ENCODE measurements around the gene MRPL39. TPM values are rescaled to one million over a fixed set of nuclear protein-coding genes. Genes with fewer than 3 reads are reported as not detected.

MRPL39 gene
- total and polyA plus RNA-seq, 9 of the 15 experiments (the other 6 are each of a cell fraction or from before 2014, with no cell fraction given): 65.4 to 247 (median 105) TPM

DNA sequence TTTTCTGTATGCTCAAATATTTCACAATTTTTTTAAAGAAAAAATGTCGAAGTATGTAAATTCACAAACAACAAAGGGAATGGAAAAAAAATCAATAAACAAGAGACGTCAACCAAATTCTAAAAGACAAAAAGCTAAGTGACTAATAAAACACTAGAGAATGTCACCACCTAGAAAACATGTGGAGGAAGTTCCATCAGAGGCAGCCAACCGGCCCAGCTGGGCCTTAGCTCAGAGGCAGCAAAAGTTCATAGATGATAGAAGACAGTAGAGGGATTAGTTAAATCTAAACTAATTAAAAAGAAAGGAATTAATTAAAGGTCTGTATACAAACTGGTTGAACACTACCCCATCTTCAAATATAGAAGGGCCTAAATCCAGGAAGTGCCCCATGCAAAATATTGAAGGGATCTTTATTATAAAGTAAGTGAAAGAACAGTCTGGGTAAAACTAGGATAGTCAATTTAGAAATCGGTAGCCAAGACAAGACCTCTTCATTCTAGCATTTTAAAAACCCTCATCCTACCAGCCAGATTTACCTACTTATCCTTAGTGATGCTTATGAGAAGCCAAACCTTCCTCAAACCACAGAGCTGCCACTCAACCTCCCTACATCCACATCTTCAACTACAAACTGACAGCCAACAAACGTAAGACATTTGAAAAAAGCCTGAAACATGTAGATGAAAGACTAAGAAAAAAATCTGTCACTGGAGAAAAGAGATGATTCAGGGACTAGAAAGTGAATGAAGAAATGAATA lies 23.7 kb downstream of the MRPL39 start:
- Histone ChIP-seq H3K36me3 (ENCODE audit: control insufficient read depth, insufficient read depth, low read length) (peaks cover 17% of the 10 kb centered on the region; the same call in 2 of the 3 replicates), H3K27ac (ENCODE audit: extremely low read depth, low read depth, low read length) (no peak overlapping the region), H2AFZ (ENCODE audit: low read depth, low read length) (no peak overlapping the region), H3K79me2 (ENCODE audit: control insufficient read depth, insufficient read depth, low read length) (no peaks in the 10 kb centered on the region), H3K4me2 (ENCODE audit: insufficient read depth, low read length) (no peak overlapping the region), H3K27me3 (ENCODE audit: control insufficient read depth in 2 of 2, insufficient read depth in 2 of 2, low read length in 2 of 2) (no peaks in the 10 kb centered on the region), H4K20me1 (replicated peaks; ENCODE audit: control insufficient read depth, insufficient read depth, low read length) (no peaks in the 10 kb centered on the region), H3K9me3 (replicated peaks; ENCODE audit: control insufficient read depth, insufficient read depth, low read depth, low read length) (no peaks in the 10 kb centered on the region), H3K9me1 (ENCODE audit: control insufficient read depth, insufficient read depth, low read length) (no peaks in the 10 kb centered on the region), H3K4me3 (no peak overlapping the region), H3K4me1 (replicated peaks in 1 of 2; ENCODE audit: control insufficient read depth in 2 of 2, insufficient read depth in 2 of 2, low read length in 2 of 2) (no peaks in the 10 kb centered on the region), H3K9ac (ENCODE audit: insufficient read depth in 1 of 2, low read depth in 2 of 2, low read length in 2 of 2) (no peak overlapping the region)
- no TSS peak for BruUV-seq (replicated peaks)
- ChIA-PET CTCF (ENCODE audit: low intra/inter-chr PET ratio) (no interaction called here), POLR2A (no interaction called here)
- intact Hi-C loops (cut with micrococcal nuclease) (no loop called here), in situ Hi-C loops (cut with MboI) (no loop called here)
- DNase-seq (ENCODE audit: extremely low read depth in 1 of 4, low spot score in 3 of 4): no peak
- FAIRE-seq: no peak
- WGBS (ENCODE audit: insufficient coverage, low coverage, missing lambda C conversion rate): 52% methylated on average over 5 of the region's 5 CpGs
- no peak; the same call in 2 of the 3 replicates for ATAC-seq
- no peak for TF ChIP-seq TRIM24 (IDR thresholded peaks at IDR 0.05)
- no peak for TF ChIP-seq ETV5 (CRISPR knock-in tag; IDR thresholded peaks at IDR 0.05; ENCODE audit: low read depth)
- TF ChIP-seq MECOM (CRISPR knock-in tag; IDR thresholded peaks at IDR 0.05): no peak
- no peak for TF ChIP-seq RBFOX2 (IDR thresholded peaks at IDR 0.05; ENCODE audit: low read depth, low read length)
- TF ChIP-seq PHF8 (IDR thresholded peaks at IDR 0.05; ENCODE audit: borderline replicate concordance, low read length): no peak

GRCh38 chr21:25582888-25583287 lies 24.4 kb downstream of the MRPL39 start:
- no peak overlapping the region for H2AFZ ChIP-seq (ENCODE audit: low read depth, low read length)
- no peak overlapping the region for H3K4me2 ChIP-seq (ENCODE audit: insufficient read depth, low read length)
- no peaks in the 10 kb centered on the region for H4K20me1 ChIP-seq (replicated peaks; ENCODE audit: control insufficient read depth, insufficient read depth, low read length)
- WGBS (ENCODE audit: insufficient coverage, low coverage, missing lambda C conversion rate): 91% methylated on average over 5 of the region's 5 CpGs
- H3K9me1 ChIP-seq (ENCODE audit: control insufficient read depth, insufficient read depth, low read length): no peaks in the 10 kb centered on the region
- BruUV-seq (replicated peaks): TSS peak; percentile 26
- H3K4me1 ChIP-seq (replicated peaks in 1 of 2; ENCODE audit: control insufficient read depth in 2 of 2, insufficient read depth in 2 of 2, low read length in 2 of 2): no peaks in the 10 kb centered on the region; a peak in 1 of 5 replicates
- ATAC-seq: no peak
- H3K27me3 ChIP-seq (ENCODE audit: control insufficient read depth in 2 of 2, insufficient read depth in 2 of 2, low read length in 2 of 2): no peaks in the 10 kb centered on the region
- H3K79me2 ChIP-seq (ENCODE audit: control insufficient read depth, insufficient read depth, low read length): no peaks in the 10 kb centered on the region
- H3K9ac ChIP-seq (ENCODE audit: insufficient read depth in 1 of 2, low read depth in 2 of 2, low read length in 2 of 2): no peak overlapping the region
- intact Hi-C loops (cut with micrococcal nuclease): no loop called here
- H3K36me3 ChIP-seq (ENCODE audit: control insufficient read depth, insufficient read depth, low read length): peaks cover 16% of the 10 kb centered on the region; the same call in 1 of the 3 replicates
- FAIRE-seq: no peak
- H3K27ac ChIP-seq (ENCODE audit: extremely low read depth, low read depth, low read length): no peak overlapping the region
- in situ Hi-C loops (cut with MboI): no loop called here
- no peak for DNase-seq (ENCODE audit: extremely low read depth in 1 of 4, low spot score in 3 of 4)
- no peak overlapping the region for H3K4me3 ChIP-seq
- ChIA-PET CTCF (ENCODE audit: low intra/inter-chr PET ratio) (no interaction called here), POLR2A (no interaction called here)
- no peaks in the 10 kb centered on the region for H3K9me3 ChIP-seq (replicated peaks; ENCODE audit: control insufficient read depth, insufficient read depth, low read depth, low read length)
- TF ChIP-seq, protein P1, sequence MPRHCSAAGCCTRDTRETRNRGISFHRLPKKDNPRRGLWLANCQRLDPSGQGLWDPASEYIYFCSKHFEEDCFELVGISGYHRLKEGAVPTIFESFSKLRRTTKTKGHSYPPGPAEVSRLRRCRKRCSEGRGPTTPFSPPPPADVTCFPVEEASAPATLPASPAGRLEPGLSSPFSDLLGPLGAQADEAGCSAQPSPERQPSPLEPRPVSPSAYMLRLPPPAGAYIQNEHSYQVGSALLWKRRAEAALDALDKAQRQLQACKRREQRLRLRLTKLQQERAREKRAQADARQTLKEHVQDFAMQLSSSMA (CRISPR knock-in tag; IDR thresholded peaks at IDR 0.05): no peak
- no peak for TF ChIP-seq NUFIP1 (IDR thresholded peaks at IDR 0.05; ENCODE audit: partially characterized antibody)
- TF ChIP-seq ZNF398 (CRISPR knock-in tag; IDR thresholded peaks at IDR 0.05): no peak
- no peak for TF ChIP-seq POLR3A (IDR thresholded peaks at IDR 0.05; ENCODE audit: borderline replicate concordance, extremely low read depth, insufficient read depth, insufficient read length)
- no peak for TF ChIP-seq CEBPG (CRISPR knock-in tag; IDR thresholded peaks at IDR 0.05)
- no peak for TF ChIP-seq CEBPG (tag; conservative IDR thresholded peaks at IDR 0.05 in 1 of 2, IDR thresholded peaks at IDR 0.05 in 1 of 2)
- no peak for TF ChIP-seq LARP7 (IDR thresholded peaks at IDR 0.05)
- no peak for TF ChIP-seq RFX7 (CRISPR knock-in tag; IDR thresholded peaks at IDR 0.05)
